ENCODE results near the gene MANEAL. TPM values are rescaled to one million over a fixed set of nuclear protein-coding genes. Genes with fewer than 3 reads are reported as not detected.

MANEAL gene, protein sequence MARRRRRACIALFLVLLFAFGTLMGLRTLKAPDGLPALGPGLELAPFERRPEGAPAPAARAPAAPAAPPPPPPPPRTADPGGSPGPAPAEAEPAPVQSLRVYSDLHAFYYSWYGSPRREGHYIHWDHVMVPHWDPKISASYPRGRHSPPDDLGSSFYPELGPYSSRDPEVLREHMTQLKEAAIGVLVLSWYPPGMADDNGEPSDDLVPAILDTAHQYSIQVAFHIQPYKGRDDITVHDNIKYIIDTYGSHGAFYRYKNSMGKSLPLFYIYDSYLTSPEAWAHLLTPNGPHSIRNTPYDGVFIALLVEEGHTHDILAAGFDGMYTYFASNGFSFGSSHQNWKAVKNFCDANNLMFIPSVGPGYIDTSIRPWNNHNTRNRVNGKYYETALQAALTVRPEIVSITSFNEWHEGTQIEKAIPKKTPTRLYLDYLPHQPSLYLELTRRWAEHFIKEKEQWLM
- total RNA-seq (2021): 4.2 to 6.4 TPM (median 5.9 TPM) in 3 replicates
- percentile 33 among the genes with signal in this experiment for Bru-seq, nascent RNA
- long read RNA-seq, experiment 1, transcript MANEAL-202 (4 exons, 2,685 nt): major isoform, 15 of 32 reads
- long read RNA-seq, experiment 1, transcript MANEAL-203 (4 exons, 2,327 nt): minor isoform, 8 of 32 reads
- long read RNA-seq, experiment 1, partial matches to known transcripts: 3 of 32 reads
- long read RNA-seq, experiment 1, other reads (novel, unspliced or antisense): 5 of 32 reads
- long read RNA-seq, experiment 2, partial matches to known transcripts: 1 of 9 reads
- long read RNA-seq, experiment 2, other reads (novel, unspliced or antisense): 3 of 9 reads
- long read RNA-seq, experiment 3: 0 reads

DNA sequence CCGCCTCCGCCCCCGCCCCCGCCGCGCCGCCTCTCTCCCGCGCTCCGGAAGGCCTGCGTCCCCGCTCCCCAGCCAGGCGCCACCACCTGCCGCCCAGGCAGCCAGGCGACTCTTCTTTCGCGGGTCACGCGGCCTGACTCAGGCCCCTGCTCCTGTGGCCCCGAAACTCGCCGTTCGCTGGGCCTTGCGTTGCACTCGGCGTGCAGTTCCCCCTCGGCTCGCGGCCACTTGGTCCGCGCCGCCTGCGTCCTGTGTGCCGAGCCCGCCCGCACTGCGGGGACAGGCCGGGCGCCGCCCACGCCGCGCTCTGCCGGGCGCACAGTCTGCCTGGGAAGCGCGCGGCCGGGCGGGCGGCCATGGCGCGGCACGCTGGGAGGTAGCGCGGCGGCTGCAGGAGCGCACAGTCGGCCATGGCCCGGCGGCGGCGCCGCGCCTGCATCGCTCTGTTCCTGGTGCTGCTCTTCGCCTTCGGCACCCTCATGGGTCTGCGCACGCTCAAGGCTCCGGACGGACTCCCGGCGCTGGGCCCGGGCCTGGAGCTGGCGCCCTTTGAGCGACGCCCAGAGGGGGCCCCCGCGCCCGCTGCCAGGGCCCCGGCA is at the start of gene MANEAL:
Gene MANEAL (plus strand): TSS at position 75 of the 599 bp plus-strand sequence. CDS start 336 bp downstream, at position 411.
- no peak within 1 kb of the TSS for H3K27ac Mint-ChIP-seq
- peaks cover 58% of the 10 kb centered on the region for H3K27me3 Mint-ChIP-seq (ENCODE audit: low read depth)
- DNase-seq (ENCODE audit: low spot score) (peak; percentile 47), ATAC-seq (peak; percentile 68)
- H3K36me3 Mint-ChIP-seq: peaks cover 3% of the 10 kb centered on the region; the same call in 1 of the 2 replicates
- no peaks in the 10 kb centered on the region for H3K9me3 Mint-ChIP-seq
- POLR2A ChIA-PET: interaction anchor here (1.1 to 2.3 kb wide), 2 partner anchors 14 to 27 kb away, joined by 3 to 16 read pairs; partner anchors contain the start of genes C1orf122 and YRDC
- H3K4me1 Mint-ChIP-seq: peaks cover 12% of the 10 kb centered on the region
- H3K4me3 Mint-ChIP-seq: peak within 1 kb of the TSS; percentile 69
- CTCF ChIA-PET: interaction anchor here (0.6 to 2.0 kb wide), 6 partner anchors 14 to 1241 kb away, joined by 3 to 10 read pairs (median 6); partner anchors contain the start of genes C1orf122, EPHA10, MTF1 and YRDC
- TF ChIP-seq SP1 (CRISPR knock-in tag; conservative IDR thresholded peaks at IDR 0.05) (peak; percentile 37; the same call in 1 of the 2 replicates), FOXK1 (CRISPR knock-in tag; IDR thresholded peaks at IDR 0.05) (no peak; the same call in 1 of the 2 replicates), CREB1 (CRISPR knock-in tag; IDR thresholded peaks at IDR 0.05) (no peak), SMAD4 (CRISPR knock-in tag; IDR thresholded peaks at IDR 0.05) (no peak), ZNF263 (CRISPR knock-in tag; IDR thresholded peaks at IDR 0.05; ENCODE audit: low read depth) (no peak), ZNF138 (CRISPR knock-in tag; conservative IDR thresholded peaks at IDR 0.05) (no peak), SOX15 (CRISPR knock-in tag; IDR thresholded peaks at IDR 0.05) (no peak), ESRRA (CRISPR knock-in tag; IDR thresholded peaks at IDR 0.05; ENCODE audit: borderline replicate concordance) (peak; percentile 34; the same call in 1 of the 2 replicates), ZNF232 (CRISPR knock-in tag; IDR thresholded peaks at IDR 0.05) (no peak), TEAD4 (CRISPR knock-in tag; IDR thresholded peaks at IDR 0.05) (no peak), ZNF219 (CRISPR knock-in tag; IDR thresholded peaks at IDR 0.05; ENCODE audit: borderline replicate concordance) (no peak), KAT7 (CRISPR knock-in tag; IDR thresholded peaks at IDR 0.05; ENCODE audit: borderline replicate concordance) (peak; percentile 76; the same call in 1 of the 2 replicates), NFE2L1 (CRISPR knock-in tag; IDR thresholded peaks at IDR 0.05) (no peak), NR3C1 (CRISPR knock-in tag; conservative IDR thresholded peaks at IDR 0.05; ENCODE audit: low read depth) (no peak), ETV6 (CRISPR knock-in tag; IDR thresholded peaks at IDR 0.05) (0 out of 2 replicates have a peak, but pooled peaks have one; percentile 21), CREM (CRISPR knock-in tag; IDR thresholded peaks at IDR 0.05) (0 out of 2 replicates have a peak, but pooled peaks have one; percentile 48), GABPB1 (CRISPR knock-in tag; IDR thresholded peaks at IDR 0.05) (0 out of 2 replicates have a peak, but pooled peaks have one; percentile 15), PRRX2 (CRISPR knock-in tag; IDR thresholded peaks at IDR 0.05) (no peak), ZNF121 (CRISPR knock-in tag; IDR thresholded peaks at IDR 0.05) (no peak), RELA (CRISPR knock-in tag; IDR thresholded peaks at IDR 0.05; ENCODE audit: borderline replicate concordance) (no peak), HMGA2 (CRISPR knock-in tag; IDR thresholded peaks at IDR 0.05) (no peak)
- TF ChIP-seq, protein P1, sequence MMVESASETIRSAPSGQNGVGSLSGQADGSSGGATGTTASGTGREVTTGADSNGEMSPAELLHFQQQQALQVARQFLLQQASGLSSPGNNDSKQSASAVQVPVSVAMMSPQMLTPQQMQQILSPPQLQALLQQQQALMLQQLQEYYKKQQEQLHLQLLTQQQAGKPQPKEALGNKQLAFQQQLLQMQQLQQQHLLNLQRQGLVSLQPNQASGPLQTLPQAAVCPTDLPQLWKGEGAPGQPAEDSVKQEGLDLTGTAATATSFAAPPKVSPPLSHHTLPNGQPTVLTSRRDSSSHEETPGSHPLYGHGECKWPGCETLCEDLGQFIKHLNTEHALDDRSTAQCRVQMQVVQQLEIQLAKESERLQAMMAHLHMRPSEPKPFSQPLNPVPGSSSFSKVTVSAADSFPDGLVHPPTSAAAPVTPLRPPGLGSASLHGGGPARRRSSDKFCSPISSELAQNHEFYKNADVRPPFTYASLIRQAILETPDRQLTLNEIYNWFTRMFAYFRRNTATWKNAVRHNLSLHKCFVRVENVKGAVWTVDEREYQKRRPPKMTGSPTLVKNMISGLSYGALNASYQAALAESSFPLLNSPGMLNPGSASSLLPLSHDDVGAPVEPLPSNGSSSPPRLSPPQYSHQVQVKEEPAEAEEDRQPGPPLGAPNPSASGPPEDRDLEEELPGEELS (CRISPR knock-in tag; IDR thresholded peaks at IDR 0.05): peak; percentile 61; the same call in 1 of the 2 replicates
- TF ChIP-seq, protein P2, sequence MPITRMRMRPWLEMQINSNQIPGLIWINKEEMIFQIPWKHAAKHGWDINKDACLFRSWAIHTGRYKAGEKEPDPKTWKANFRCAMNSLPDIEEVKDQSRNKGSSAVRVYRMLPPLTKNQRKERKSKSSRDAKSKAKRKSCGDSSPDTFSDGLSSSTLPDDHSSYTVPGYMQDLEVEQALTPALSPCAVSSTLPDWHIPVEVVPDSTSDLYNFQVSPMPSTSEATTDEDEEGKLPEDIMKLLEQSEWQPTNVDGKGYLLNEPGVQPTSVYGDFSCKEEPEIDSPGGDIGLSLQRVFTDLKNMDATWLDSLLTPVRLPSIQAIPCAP (CRISPR knock-in tag; IDR thresholded peaks at IDR 0.05): no peak
- TF ChIP-seq, protein P3, sequence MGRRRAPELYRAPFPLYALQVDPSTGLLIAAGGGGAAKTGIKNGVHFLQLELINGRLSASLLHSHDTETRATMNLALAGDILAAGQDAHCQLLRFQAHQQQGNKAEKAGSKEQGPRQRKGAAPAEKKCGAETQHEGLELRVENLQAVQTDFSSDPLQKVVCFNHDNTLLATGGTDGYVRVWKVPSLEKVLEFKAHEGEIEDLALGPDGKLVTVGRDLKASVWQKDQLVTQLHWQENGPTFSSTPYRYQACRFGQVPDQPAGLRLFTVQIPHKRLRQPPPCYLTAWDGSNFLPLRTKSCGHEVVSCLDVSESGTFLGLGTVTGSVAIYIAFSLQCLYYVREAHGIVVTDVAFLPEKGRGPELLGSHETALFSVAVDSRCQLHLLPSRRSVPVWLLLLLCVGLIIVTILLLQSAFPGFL (CRISPR knock-in tag; IDR thresholded peaks at IDR 0.05; ENCODE audit: borderline replicate concordance): no peak
- TF ChIP-seq, protein P4, sequence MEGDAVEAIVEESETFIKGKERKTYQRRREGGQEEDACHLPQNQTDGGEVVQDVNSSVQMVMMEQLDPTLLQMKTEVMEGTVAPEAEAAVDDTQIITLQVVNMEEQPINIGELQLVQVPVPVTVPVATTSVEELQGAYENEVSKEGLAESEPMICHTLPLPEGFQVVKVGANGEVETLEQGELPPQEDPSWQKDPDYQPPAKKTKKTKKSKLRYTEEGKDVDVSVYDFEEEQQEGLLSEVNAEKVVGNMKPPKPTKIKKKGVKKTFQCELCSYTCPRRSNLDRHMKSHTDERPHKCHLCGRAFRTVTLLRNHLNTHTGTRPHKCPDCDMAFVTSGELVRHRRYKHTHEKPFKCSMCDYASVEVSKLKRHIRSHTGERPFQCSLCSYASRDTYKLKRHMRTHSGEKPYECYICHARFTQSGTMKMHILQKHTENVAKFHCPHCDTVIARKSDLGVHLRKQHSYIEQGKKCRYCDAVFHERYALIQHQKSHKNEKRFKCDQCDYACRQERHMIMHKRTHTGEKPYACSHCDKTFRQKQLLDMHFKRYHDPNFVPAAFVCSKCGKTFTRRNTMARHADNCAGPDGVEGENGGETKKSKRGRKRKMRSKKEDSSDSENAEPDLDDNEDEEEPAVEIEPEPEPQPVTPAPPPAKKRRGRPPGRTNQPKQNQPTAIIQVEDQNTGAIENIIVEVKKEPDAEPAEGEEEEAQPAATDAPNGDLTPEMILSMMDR (IDR thresholded peaks at IDR 0.05): no peak
- TF ChIP-seq, protein P5, sequence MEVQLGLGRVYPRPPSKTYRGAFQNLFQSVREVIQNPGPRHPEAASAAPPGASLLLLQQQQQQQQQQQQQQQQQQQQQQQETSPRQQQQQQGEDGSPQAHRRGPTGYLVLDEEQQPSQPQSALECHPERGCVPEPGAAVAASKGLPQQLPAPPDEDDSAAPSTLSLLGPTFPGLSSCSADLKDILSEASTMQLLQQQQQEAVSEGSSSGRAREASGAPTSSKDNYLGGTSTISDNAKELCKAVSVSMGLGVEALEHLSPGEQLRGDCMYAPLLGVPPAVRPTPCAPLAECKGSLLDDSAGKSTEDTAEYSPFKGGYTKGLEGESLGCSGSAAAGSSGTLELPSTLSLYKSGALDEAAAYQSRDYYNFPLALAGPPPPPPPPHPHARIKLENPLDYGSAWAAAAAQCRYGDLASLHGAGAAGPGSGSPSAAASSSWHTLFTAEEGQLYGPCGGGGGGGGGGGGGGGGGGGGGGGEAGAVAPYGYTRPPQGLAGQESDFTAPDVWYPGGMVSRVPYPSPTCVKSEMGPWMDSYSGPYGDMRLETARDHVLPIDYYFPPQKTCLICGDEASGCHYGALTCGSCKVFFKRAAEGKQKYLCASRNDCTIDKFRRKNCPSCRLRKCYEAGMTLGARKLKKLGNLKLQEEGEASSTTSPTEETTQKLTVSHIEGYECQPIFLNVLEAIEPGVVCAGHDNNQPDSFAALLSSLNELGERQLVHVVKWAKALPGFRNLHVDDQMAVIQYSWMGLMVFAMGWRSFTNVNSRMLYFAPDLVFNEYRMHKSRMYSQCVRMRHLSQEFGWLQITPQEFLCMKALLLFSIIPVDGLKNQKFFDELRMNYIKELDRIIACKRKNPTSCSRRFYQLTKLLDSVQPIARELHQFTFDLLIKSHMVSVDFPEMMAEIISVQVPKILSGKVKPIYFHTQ (CRISPR knock-in tag; IDR thresholded peaks at IDR 0.05): no peak
- TF ChIP-seq, protein P6, sequence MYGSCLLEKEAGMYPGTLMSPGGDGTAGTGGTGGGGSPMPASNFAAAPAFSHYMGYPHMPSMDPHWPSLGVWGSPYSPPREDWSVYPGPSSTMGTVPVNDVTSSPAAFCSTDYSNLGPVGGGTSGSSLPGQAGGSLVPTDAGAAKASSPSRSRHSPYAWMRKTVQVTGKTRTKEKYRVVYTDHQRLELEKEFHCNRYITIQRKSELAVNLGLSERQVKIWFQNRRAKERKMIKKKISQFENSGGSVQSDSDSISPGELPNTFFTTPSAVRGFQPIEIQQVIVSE (CRISPR knock-in tag; IDR thresholded peaks at IDR 0.05; ENCODE audit: borderline replicate concordance): no peak
